Measurements from ENCODE around the gene TCP11L1. TPM values are rescaled to one million over a fixed set of nuclear protein-coding genes. Genes with fewer than 3 reads are reported as not detected.

Gene TCP11L1, protein sequence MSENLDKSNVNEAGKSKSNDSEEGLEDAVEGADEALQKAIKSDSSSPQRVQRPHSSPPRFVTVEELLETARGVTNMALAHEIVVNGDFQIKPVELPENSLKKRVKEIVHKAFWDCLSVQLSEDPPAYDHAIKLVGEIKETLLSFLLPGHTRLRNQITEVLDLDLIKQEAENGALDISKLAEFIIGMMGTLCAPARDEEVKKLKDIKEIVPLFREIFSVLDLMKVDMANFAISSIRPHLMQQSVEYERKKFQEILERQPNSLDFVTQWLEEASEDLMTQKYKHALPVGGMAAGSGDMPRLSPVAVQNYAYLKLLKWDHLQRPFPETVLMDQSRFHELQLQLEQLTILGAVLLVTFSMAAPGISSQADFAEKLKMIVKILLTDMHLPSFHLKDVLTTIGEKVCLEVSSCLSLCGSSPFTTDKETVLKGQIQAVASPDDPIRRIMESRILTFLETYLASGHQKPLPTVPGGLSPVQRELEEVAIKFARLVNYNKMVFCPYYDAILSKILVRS
- 24.2 and 26.2 TPM in 2 replicates for total RNA-seq
- long read RNA-seq, transcript TCP11L1-201 (10 exons, 2,817 nt), result major isoform, 33 of 61 reads
- long read RNA-seq, transcript TCP11L1-202 (10 exons, 2,633 nt), result minor isoform, 11 of 61 reads
- long read RNA-seq, partial matches to known transcripts, result 2 of 61 reads
- long read RNA-seq, other reads (novel, unspliced or antisense), result 13 of 61 reads

DNA sequence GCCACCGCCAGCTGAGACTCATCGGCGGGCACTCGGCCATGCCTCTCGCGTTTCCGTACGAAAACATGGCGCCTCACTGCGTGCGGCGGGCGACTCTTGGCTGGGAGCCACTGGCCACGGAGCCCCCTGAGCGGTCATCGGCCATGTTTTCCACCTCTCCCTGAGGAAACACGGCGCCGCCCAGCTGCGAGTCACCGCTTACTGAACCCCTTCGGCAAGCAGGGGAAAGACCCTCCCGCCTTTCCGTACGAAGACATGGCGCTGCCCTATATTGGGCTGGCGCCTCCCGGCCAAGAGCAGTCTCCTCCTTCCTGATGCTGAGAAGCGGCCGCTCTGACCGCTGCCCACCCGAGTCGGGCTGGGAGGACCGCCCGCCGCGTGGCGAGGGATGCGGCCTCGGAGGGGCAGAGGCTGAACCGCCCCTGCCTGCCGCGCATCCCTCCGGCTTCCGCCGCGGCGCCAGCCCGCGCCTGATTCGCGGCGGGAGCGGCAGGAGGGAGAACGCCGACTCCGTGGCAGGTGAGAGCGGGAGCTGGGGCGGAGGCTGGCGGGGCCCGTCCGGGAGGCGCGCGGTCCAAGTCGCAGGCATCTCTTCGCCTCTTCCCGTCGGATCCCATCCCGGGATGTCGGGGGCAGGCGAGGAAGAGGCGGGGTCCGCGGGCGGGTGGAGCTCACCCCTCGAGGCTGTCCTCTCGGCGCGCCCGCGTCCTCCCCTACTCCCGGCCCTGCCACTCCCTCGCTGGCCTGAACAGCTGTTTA, at the start of gene TCP11L1:
TSS of gene TCP11L1 (plus strand) at position 299 of the 759 bp plus-strand sequence. CDS start 4,202 bp downstream, outside the sequence.
- Mint-ChIP-seq H3K27me3 (ENCODE audit: unreplicated experiment) (no peaks in the 10 kb centered on the region), H3K4me3 (ENCODE audit: unreplicated experiment) (peak within 1 kb of the TSS; percentile 85)

DNA sequence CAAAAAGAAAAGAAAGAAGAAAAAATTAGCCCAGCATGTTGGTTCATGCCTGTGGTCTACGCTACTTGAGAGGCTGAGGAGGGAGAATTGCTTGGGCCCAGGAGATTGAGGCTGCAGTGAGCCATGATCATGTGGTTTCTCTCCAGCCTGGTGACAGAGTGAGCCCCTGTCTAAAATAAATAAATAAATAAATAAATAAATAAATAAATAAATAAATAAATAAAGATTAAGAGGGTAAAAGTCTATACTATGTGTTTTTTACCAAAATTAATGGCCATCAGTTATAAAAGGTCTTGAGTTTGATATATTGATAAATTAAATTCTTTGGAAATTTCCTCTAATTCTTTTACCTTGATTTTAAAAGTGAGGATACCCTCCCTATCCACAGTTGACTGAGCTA, 48.9 kb upstream of the TCP11L1 start:
- peaks cover 18% of the 10 kb centered on the region for H3K9me3 Mint-ChIP-seq (ENCODE audit: unreplicated experiment)
- H3K27me3 Mint-ChIP-seq (ENCODE audit: unreplicated experiment), result peaks cover 2% of the 10 kb centered on the region
- H3K4me1 Mint-ChIP-seq (ENCODE audit: unreplicated experiment), result no peaks in the 10 kb centered on the region
- H3K36me3 Mint-ChIP-seq (ENCODE audit: unreplicated experiment), result no peaks in the 10 kb centered on the region
- no peak for DNase-seq (ENCODE audit: extremely low spot score, unreplicated experiment)
- TF ChIP-seq, protein P1, sequence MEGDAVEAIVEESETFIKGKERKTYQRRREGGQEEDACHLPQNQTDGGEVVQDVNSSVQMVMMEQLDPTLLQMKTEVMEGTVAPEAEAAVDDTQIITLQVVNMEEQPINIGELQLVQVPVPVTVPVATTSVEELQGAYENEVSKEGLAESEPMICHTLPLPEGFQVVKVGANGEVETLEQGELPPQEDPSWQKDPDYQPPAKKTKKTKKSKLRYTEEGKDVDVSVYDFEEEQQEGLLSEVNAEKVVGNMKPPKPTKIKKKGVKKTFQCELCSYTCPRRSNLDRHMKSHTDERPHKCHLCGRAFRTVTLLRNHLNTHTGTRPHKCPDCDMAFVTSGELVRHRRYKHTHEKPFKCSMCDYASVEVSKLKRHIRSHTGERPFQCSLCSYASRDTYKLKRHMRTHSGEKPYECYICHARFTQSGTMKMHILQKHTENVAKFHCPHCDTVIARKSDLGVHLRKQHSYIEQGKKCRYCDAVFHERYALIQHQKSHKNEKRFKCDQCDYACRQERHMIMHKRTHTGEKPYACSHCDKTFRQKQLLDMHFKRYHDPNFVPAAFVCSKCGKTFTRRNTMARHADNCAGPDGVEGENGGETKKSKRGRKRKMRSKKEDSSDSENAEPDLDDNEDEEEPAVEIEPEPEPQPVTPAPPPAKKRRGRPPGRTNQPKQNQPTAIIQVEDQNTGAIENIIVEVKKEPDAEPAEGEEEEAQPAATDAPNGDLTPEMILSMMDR (IDR thresholded peaks at IDR 0.05), result no peak
- no peak overlapping the region for H3K4me3 Mint-ChIP-seq (ENCODE audit: unreplicated experiment)
- no peak overlapping the region for H3K27ac Mint-ChIP-seq (ENCODE audit: unreplicated experiment)

More for the DNA sequence above, at the start of gene TCP11L1:
- TF ChIP-seq, protein P1 (IDR thresholded peaks at IDR 0.05), result no peak
- peak within 1 kb of the TSS; percentile 99 for H3K27ac Mint-ChIP-seq (ENCODE audit: unreplicated experiment)
- peaks cover 19% of the 10 kb centered on the region for H3K4me1 Mint-ChIP-seq (ENCODE audit: unreplicated experiment)
- peak; percentile 98 for DNase-seq (ENCODE audit: extremely low spot score, unreplicated experiment)
- no peaks in the 10 kb centered on the region for H3K9me3 Mint-ChIP-seq (ENCODE audit: unreplicated experiment)
- peaks cover 2% of the 10 kb centered on the region for H3K36me3 Mint-ChIP-seq (ENCODE audit: unreplicated experiment)

GRCh38 chr11:32991427-32991826, 47.9 kb upstream of the TCP11L1 start:
- Mint-ChIP-seq H3K36me3 (ENCODE audit: unreplicated experiment) (no peaks in the 10 kb centered on the region), H3K4me3 (ENCODE audit: unreplicated experiment) (no peak overlapping the region), H3K4me1 (ENCODE audit: unreplicated experiment) (no peaks in the 10 kb centered on the region), H3K9me3 (ENCODE audit: unreplicated experiment) (peaks cover 18% of the 10 kb centered on the region), H3K27ac (ENCODE audit: unreplicated experiment) (no peak overlapping the region), H3K27me3 (ENCODE audit: unreplicated experiment) (peaks cover 6% of the 10 kb centered on the region)
- no peak for DNase-seq (ENCODE audit: extremely low spot score, unreplicated experiment)
- TF ChIP-seq, protein P1 (IDR thresholded peaks at IDR 0.05), result no peak

- Mint-ChIP-seq H3K27me3 (ENCODE audit: unreplicated experiment) (peaks cover 6% of the 10 kb centered on the region), H3K4me3 (ENCODE audit: unreplicated experiment) (no peak overlapping the region), H3K27ac (ENCODE audit: unreplicated experiment) (no peak overlapping the region), H3K36me3 (ENCODE audit: unreplicated experiment) (no peaks in the 10 kb centered on the region), H3K4me1 (ENCODE audit: unreplicated experiment) (no peaks in the 10 kb centered on the region), H3K9me3 (ENCODE audit: unreplicated experiment) (peaks cover 18% of the 10 kb centered on the region)
- no peak for DNase-seq (ENCODE audit: extremely low spot score, unreplicated experiment)
- TF ChIP-seq, protein P1 (IDR thresholded peaks at IDR 0.05), result no peak
These were observed 47.5 kb upstream of the TCP11L1 start for GRCh38 chr11:32991898-32992297.

Data from osteocyte (in vitro differentiated cells).